ENCODE data around the gene INAFM1.
"Not testable (repeated sequence)": the region's sequence is repeated elsewhere in the genome, so short reads cannot be mapped to it uniquely, and the experiment has no call there.

INAFM1 gene

GRCh38 chr19:47270408-47270807 lies 4.3 kb upstream of the INAFM1 start:
- no peak for DNase-seq
- TF ChIP-seq POLR2A (IDR thresholded peaks at IDR 0.05; ENCODE audit: low read length), result no peak
- no peak for TF ChIP-seq GATA1 (IDR thresholded peaks at IDR 0.05; ENCODE audit: low read depth, low read length)

GRCh38 chr19:47271949-47272348 lies 2.7 kb upstream of the INAFM1 start:
- no peak for DNase-seq
- TF ChIP-seq GATA1 (IDR thresholded peaks at IDR 0.05; ENCODE audit: low read depth, low read length) (no peak), POLR2A (IDR thresholded peaks at IDR 0.05; ENCODE audit: low read length) (no peak)

- DNase-seq, result no peak
- no peak for TF ChIP-seq POLR2A (IDR thresholded peaks at IDR 0.05; ENCODE audit: low read length)
- TF ChIP-seq GATA1 (IDR thresholded peaks at IDR 0.05; ENCODE audit: low read depth, low read length), result no peak
Measured at GRCh38 chr19:47272448-47273312, 2.0 kb upstream of the INAFM1 start.

- TF ChIP-seq POLR2A (IDR thresholded peaks at IDR 0.05; ENCODE audit: low read length) (peak; percentile 82), GATA1 (IDR thresholded peaks at IDR 0.05; ENCODE audit: low read depth, low read length) (no peak)
- DNase-seq, result peak; percentile 92
Measured at GRCh38 chr19:47273313-47274070, 1.2 kb upstream of the INAFM1 start.

GRCh38 chr19:47274891-47275761 lies 441 bp downstream of the INAFM1 start:
- DNase-seq, result peak in 1 of 2 experiments; percentile 43
- TF ChIP-seq POLR2A (IDR thresholded peaks at IDR 0.05; ENCODE audit: low read length), result no peak
- TF ChIP-seq GATA1 (IDR thresholded peaks at IDR 0.05; ENCODE audit: low read depth, low read length), result no peak

GRCh38 chr19:47275791-47276461 lies 1.2 kb downstream of the INAFM1 start:
- TF ChIP-seq POLR2A (IDR thresholded peaks at IDR 0.05; ENCODE audit: low read length), result no peak
- no peak for TF ChIP-seq GATA1 (IDR thresholded peaks at IDR 0.05; ENCODE audit: low read depth, low read length)
- DNase-seq, result no peak

- DNase-seq, result not testable (repeated sequence)
Measured at GRCh38 chr19:47276513-47276912, 1.8 kb downstream of the INAFM1 start.

- no peak for TF ChIP-seq POLR2A (IDR thresholded peaks at IDR 0.05; ENCODE audit: low read length)
- TF ChIP-seq GATA1 (IDR thresholded peaks at IDR 0.05; ENCODE audit: low read depth, low read length), result no peak
- peak; percentile 56 to 75 for DNase-seq
Measured at GRCh38 chr19:47280183-47280797, 5.6 kb downstream of the INAFM1 start.

GRCh38 chr19:47283405-47284059 lies 8.8 kb downstream of the INAFM1 start:
- no peak for TF ChIP-seq GATA1 (IDR thresholded peaks at IDR 0.05; ENCODE audit: low read depth, low read length)
- no peak for TF ChIP-seq POLR2A (IDR thresholded peaks at IDR 0.05; ENCODE audit: low read length)
- no peak for DNase-seq

- TF ChIP-seq POLR2A (IDR thresholded peaks at IDR 0.05; ENCODE audit: low read length), result no peak
- no peak for TF ChIP-seq GATA1 (IDR thresholded peaks at IDR 0.05; ENCODE audit: low read depth, low read length)
- DNase-seq, result peak; percentile 68 to 85
Measured at GRCh38 chr19:47284324-47284899, 9.7 kb downstream of the INAFM1 start.

- TF ChIP-seq POLR2A (IDR thresholded peaks at IDR 0.05; ENCODE audit: low read length), result no peak
- TF ChIP-seq GATA1 (IDR thresholded peaks at IDR 0.05; ENCODE audit: low read depth, low read length), result no peak
- DNase-seq, result peak; percentile 81 to 92
Measured at GRCh38 chr19:47296036-47296435, 21.4 kb downstream of the INAFM1 start.

- DNase-seq, result not testable (repeated sequence)
Measured at GRCh38 chr19:47300867-47301266, 26.2 kb downstream of the INAFM1 start.
